Small intestine (tissue), 7 donors: Measurements from ENCODE around the gene TEX29. TPM values are rescaled to one million over a fixed set of nuclear protein-coding genes. Genes with fewer than 3 reads are reported as not detected.

Source experiments
- DNase-seq, 2 donors: peaks; one replicate each; pipeline versions ENCODE4 v3.0.0 to v3.0.0-alpha.2; 2013
- FAIRE-seq: peaks from 2 replicates; lab custom pipeline; 2012; peaks lifted over from hg19 to GRCh38; lab: Jason Lieb, UNC
- H3K27ac ChIP-seq, 3 donors: one replicate each; pipeline ENCODE4 v1.5.1; 2013; ENCODE audit warnings: low read length in 2 of 3, mild to moderate bottlenecking in 2 of 3, control low read depth in 1 of 3, inconsistent platforms in 1 of 3, low read depth in 1 of 3, moderate library complexity in 1 of 3
- H3K27me3 ChIP-seq, 3 donors: one replicate each; pipeline ENCODE4 v1.6.1; 2013; ENCODE audit warnings: low read length in 3 of 3, inconsistent platforms in 1 of 3; ENCODE audit not compliant: control insufficient read depth in 3 of 3, insufficient read depth in 3 of 3
- H3K36me3 ChIP-seq, 3 donors: one replicate each; pipeline ENCODE4 v1.6.1; 2013; ENCODE audit warnings: low read length in 3 of 3, inconsistent platforms in 1 of 3, low read depth in 1 of 3, mild to moderate bottlenecking in 1 of 3, moderate library complexity in 1 of 3; ENCODE audit not compliant: control insufficient read depth in 3 of 3, insufficient read depth in 2 of 3
- H3K4me1 ChIP-seq, 3 donors: one replicate each; pipeline ENCODE4 v1.6.1; 2013; ENCODE audit warnings: low read length in 2 of 3, inconsistent platforms in 1 of 3, low read depth in 1 of 3, mild to moderate bottlenecking in 1 of 3, moderate library complexity in 1 of 3; ENCODE audit not compliant: control insufficient read depth in 3 of 3, insufficient read depth in 2 of 3
- H3K4me3 ChIP-seq, 3 donors: one replicate each; pipeline ENCODE4 v1.5.1; 2013; ENCODE audit warnings: low read length in 3 of 3, control low read depth in 1 of 3, inconsistent platforms in 1 of 3, low read depth in 1 of 3, mild to moderate bottlenecking in 1 of 3, moderate library complexity in 1 of 3
- H3K9me3 ChIP-seq, 2 donors: one replicate each; pipeline ENCODE4 v1.6.1; 2013; ENCODE audit warnings: low read depth in 1 of 2, low read length in 1 of 2; ENCODE audit not compliant: control insufficient read depth in 2 of 2, insufficient read depth in 1 of 2
- WGBS, 3 donors: extraction: QIAGEN DNeasy Blood & Tissue Kit; methylation state at CpG; one replicate each; pipeline ENCODE4 v1.1.7; 2013; 5-methylcytosine and 5-hydroxymethylcytosine counted together
- polyA plus RNA-seq, 4 donors: library from polyadenylated mRNA; stranded (reverse) in 3 of 4; unstranded in 1 of 4; fragments of 200-250 nt in 3 of 4; fragments of 120-200 nt in 1 of 4; gene quantifications; one replicate each; pipeline versions ENCODE4 v1.2.1 to v1.2.3, GENCODE V29; 2013
- donor health status: healthy with polysubstance abuse.
- donor health status: control.
- donor health status: control.
- donor health status: Bipolar disorder and iron deficiency.
- donor health status: healthy.

The TEX29 gene
- polyA plus RNA-seq, 4 donors: 0.15 to 5.8 (median 1.7) TPM

- Histone ChIP-seq H3K27ac (no peak overlapping the region), H3K36me3 (peaks cover 0 to 1% (median 0%) of the 10 kb centered on the region in 3 donors), H3K4me3 (no peak overlapping the region), H3K27me3 (no peaks in the 10 kb centered on the region), H3K9me3 (no peaks in the 10 kb centered on the region), H3K4me1 (no peaks in the 10 kb centered on the region)
- FAIRE-seq: no peak
- DNase-seq: no peak
- WGBS, 3 donors: 86 to 94% (median 94%) methylated on average over 19 of the region's 19 CpGs
Observed at GRCh38 chr13:111322001-111322915, 1.8 kb downstream of the TEX29 start.

- no peaks in the 10 kb centered on the region for H3K27me3 ChIP-seq
- no peak overlapping the region for H3K4me3 ChIP-seq
- 76 to 88% (median 87%) methylated on average over 7 of the region's 7 CpGs for WGBS, 3 donors
- H3K9me3 ChIP-seq: no peaks in the 10 kb centered on the region
- no peaks in the 10 kb centered on the region for H3K4me1 ChIP-seq
- H3K27ac ChIP-seq: no peak overlapping the region
- DNase-seq: no peak
- no peaks in the 10 kb centered on the region for H3K36me3 ChIP-seq
- no peak for FAIRE-seq
Observed at GRCh38 chr13:111322916-111323331, 2.5 kb downstream of the TEX29 start.

GRCh38 chr13:111323549-111323948 is 3.1 kb downstream of the TEX29 start:
- H3K4me3 ChIP-seq: no peak overlapping the region
- no peaks in the 10 kb centered on the region for H3K27me3 ChIP-seq
- FAIRE-seq (no peak), DNase-seq (no peak)
- H3K4me1 ChIP-seq: no peaks in the 10 kb centered on the region
- H3K27ac ChIP-seq: no peak overlapping the region
- no peaks in the 10 kb centered on the region for H3K9me3 ChIP-seq
- H3K36me3 ChIP-seq: no peaks in the 10 kb centered on the region
- WGBS, 3 donors: 82 to 85% (median 82%) methylated on average over 14 of the region's 14 CpGs

GRCh38 chr13:111323950-111324651 is 3.7 kb downstream of the TEX29 start:
- Histone ChIP-seq H3K4me3 (no peak overlapping the region), H3K27me3 (no peaks in the 10 kb centered on the region), H3K27ac (no peak overlapping the region), H3K9me3 (no peaks in the 10 kb centered on the region), H3K4me1 (no peaks in the 10 kb centered on the region), H3K36me3 (no peaks in the 10 kb centered on the region)
- 68 to 82% (median 69%) methylated on average over 17 of the region's 17 CpGs for WGBS, 3 donors
- FAIRE-seq (no peak), DNase-seq (no peak)

- H3K4me3 ChIP-seq: no peak overlapping the region
- WGBS, 3 donors: 80 to 86% (median 85%) methylated on average over 14 of the region's 14 CpGs
- FAIRE-seq: no peak
- H3K4me1 ChIP-seq: no peaks in the 10 kb centered on the region
- no peaks in the 10 kb centered on the region for H3K36me3 ChIP-seq
- H3K9me3 ChIP-seq: no peaks in the 10 kb centered on the region
- no peak for DNase-seq
- no peak overlapping the region for H3K27ac ChIP-seq
- H3K27me3 ChIP-seq: no peaks in the 10 kb centered on the region
Observed at GRCh38 chr13:111324736-111325135, 4.3 kb downstream of the TEX29 start.

GRCh38 chr13:111325146-111325890 is 4.9 kb downstream of the TEX29 start:
- FAIRE-seq (no peak), DNase-seq (no peak)
- Histone ChIP-seq H3K9me3 (no peaks in the 10 kb centered on the region), H3K36me3 (no peaks in the 10 kb centered on the region), H3K4me1 (no peaks in the 10 kb centered on the region), H3K4me3 (no peak overlapping the region), H3K27ac (no peak overlapping the region), H3K27me3 (no peaks in the 10 kb centered on the region)
- 85 to 87% (median 86%) methylated on average over 27 to 28 of the region's 28 CpGs for WGBS, 3 donors

DNA sequence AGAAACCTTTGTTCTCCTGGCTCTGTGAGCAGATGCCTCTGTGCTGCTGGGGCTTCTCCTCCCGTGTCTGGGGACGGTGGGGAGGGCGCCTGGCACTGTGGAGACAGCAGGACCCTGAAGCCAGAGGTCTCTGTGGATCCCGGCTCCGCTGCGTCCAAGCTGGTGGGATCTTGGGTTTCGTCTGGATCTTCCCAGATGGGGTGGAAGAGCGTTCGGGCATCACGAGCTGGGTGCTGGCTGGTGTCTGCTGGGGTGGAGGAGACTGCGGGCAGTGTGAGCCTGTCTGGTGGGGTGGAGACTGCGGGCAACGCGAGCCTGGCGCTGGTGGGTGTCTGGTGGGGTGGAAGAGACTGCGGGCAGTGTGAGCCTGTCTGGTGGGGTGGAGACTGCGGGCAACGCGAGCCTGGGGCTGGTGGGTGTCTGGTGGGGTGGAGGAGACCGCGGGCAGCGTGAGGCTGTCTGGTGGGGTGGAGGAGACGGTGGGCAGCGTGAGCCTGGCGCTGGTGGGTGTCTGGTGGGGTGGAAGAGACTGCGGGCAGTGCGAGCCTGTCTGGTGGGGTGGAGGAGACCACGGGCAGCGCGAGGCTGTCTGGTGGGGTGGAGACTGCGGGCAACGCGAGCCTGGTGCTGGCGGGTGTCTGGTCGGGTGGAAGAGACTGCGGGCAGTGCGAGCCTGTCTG is 5.6 kb downstream of the TEX29 start:
- Histone ChIP-seq H3K27ac (no peak overlapping the region), H3K9me3 (no peaks in the 10 kb centered on the region), H3K4me3 (no peak overlapping the region), H3K27me3 (no peaks in the 10 kb centered on the region), H3K4me1 (no peaks in the 10 kb centered on the region), H3K36me3 (no peaks in the 10 kb centered on the region)
- FAIRE-seq: no peak
- no peak for DNase-seq
- WGBS, 3 donors: 83 to 92% (median 85%) methylated on average over 35 to 37 of the region's 37 CpGs

DNA sequence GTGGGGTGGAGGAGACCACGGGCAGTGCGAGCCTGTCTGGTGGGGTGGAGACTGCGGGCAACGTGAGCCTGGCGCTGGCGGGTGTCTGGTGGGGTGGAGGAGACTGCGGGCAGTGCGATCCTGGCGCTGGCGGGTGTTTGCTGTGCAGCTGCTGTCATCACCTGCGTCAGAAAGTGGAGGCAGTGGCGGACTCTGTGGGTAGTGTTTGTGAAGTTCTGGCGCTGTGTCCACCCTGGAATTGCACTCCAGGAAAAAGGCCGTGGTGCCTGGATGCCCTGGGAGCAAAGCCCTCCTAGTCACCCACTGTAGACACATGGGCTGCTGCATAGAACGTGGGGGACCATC is 6.2 kb downstream of the TEX29 start:
- DNase-seq (no peak), FAIRE-seq (no peak)
- no peaks in the 10 kb centered on the region for H3K36me3 ChIP-seq
- H3K4me1 ChIP-seq: no peaks in the 10 kb centered on the region
- H3K9me3 ChIP-seq: no peaks in the 10 kb centered on the region
- WGBS, 3 donors: 86 to 91% (median 88%) methylated on average over 14 to 15 of the region's 15 CpGs
- no peak overlapping the region for H3K27ac ChIP-seq
- no peak overlapping the region for H3K4me3 ChIP-seq
- H3K27me3 ChIP-seq: no peaks in the 10 kb centered on the region
